Measurements from ENCODE around the gene HAO2. TPM values are rescaled to one million over a fixed set of nuclear protein-coding genes. Genes with fewer than 3 reads are reported as not detected.

The HAO2 gene
- total RNA-seq, 1 donor from 2014 or later = not detected

DNA sequence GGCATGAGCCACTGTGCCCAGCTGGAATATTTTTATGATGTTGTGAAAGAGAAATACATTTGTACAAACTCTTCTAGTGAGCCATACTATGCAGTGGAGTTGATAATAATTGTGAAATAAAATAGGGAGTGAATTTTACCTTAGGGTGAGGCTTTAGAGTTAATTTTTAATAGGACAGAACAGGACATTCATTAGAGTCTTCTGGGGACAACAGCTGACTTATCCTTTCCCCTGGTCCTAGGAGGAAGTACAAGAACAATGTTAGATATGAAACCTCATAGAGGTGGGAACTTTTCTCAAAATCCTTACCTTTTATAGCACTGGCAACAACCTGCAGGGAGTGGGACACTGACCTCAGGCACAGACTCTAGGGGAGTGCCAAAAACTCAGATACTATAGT, 21.9 kb downstream of the HAO2 start:
- Mint-ChIP-seq H3K36me3 (no peaks in the 10 kb centered on the region), H3K4me3 (no peak overlapping the region), H3K27ac (no peak overlapping the region), H3K9me3 (no peaks in the 10 kb centered on the region), H3K4me1 (no peaks in the 10 kb centered on the region), H3K27me3 (ENCODE audit: low read depth) (peaks cover 16% of the 10 kb centered on the region)
- no peak for DNase-seq (ENCODE audit: low spot score in 2 of 2, unreplicated experiment in 2 of 2)
- TF ChIP-seq, protein P1, sequence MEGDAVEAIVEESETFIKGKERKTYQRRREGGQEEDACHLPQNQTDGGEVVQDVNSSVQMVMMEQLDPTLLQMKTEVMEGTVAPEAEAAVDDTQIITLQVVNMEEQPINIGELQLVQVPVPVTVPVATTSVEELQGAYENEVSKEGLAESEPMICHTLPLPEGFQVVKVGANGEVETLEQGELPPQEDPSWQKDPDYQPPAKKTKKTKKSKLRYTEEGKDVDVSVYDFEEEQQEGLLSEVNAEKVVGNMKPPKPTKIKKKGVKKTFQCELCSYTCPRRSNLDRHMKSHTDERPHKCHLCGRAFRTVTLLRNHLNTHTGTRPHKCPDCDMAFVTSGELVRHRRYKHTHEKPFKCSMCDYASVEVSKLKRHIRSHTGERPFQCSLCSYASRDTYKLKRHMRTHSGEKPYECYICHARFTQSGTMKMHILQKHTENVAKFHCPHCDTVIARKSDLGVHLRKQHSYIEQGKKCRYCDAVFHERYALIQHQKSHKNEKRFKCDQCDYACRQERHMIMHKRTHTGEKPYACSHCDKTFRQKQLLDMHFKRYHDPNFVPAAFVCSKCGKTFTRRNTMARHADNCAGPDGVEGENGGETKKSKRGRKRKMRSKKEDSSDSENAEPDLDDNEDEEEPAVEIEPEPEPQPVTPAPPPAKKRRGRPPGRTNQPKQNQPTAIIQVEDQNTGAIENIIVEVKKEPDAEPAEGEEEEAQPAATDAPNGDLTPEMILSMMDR (IDR thresholded peaks at IDR 0.05; ENCODE audit: unreplicated experiment) = no peak

DNA sequence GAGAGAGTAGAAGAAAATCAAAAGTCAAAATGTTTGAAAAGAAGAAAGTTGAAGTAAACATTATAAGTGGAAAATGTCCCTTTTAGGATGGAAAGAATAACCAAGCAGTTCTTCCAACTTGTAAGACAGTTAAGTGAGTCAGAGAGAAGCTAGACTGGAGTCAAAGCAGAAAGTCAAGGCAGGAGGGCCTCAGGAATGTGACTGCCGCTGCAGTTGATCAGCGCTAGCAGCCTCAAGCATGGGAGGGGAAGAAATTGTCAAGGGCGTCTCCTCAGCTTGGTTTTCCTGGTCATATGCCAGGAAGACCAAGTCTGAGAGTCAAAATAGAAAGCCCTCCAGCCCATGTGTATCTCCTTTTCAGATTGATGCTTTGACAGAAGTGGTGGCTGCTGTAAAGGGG, 23.2 kb downstream of the HAO2 start:
- Mint-ChIP-seq H3K27ac (no peak overlapping the region), H3K27me3 (ENCODE audit: low read depth) (peaks cover 15% of the 10 kb centered on the region), H3K4me3 (no peak overlapping the region), H3K36me3 (no peaks in the 10 kb centered on the region), H3K9me3 (no peaks in the 10 kb centered on the region), H3K4me1 (no peaks in the 10 kb centered on the region)
- TF ChIP-seq, protein P1 (IDR thresholded peaks at IDR 0.05; ENCODE audit: unreplicated experiment) = no peak
- no peak for DNase-seq (ENCODE audit: low spot score in 2 of 2, unreplicated experiment in 2 of 2)

DNA sequence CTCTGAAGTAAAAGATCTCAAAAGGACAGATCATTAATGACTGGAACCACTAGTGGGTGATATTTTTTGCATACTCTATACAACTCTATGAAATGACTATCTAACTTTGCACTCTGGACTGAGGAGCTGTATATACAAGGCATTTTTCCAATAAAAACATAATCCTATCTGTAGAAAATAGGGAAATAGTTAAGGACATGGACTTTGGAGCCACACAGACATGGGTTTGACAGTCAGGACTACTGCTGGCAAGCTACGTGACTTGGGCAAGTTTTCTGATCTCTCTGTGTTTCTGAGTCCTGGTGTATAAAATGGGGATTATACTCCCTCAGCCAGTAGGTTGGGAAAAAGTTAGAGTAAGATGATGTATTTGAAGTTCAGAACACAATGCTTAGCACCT, 25.5 kb downstream of the HAO2 start:
- no peak for DNase-seq (ENCODE audit: low spot score in 2 of 2, unreplicated experiment in 2 of 2)
- Mint-ChIP-seq H3K27me3 (ENCODE audit: low read depth) (peaks cover 15% of the 10 kb centered on the region), H3K36me3 (no peaks in the 10 kb centered on the region), H3K4me1 (no peaks in the 10 kb centered on the region), H3K9me3 (no peaks in the 10 kb centered on the region), H3K4me3 (no peak overlapping the region), H3K27ac (no peak overlapping the region)
- TF ChIP-seq, protein P1 (IDR thresholded peaks at IDR 0.05; ENCODE audit: unreplicated experiment) = no peak

DNA sequence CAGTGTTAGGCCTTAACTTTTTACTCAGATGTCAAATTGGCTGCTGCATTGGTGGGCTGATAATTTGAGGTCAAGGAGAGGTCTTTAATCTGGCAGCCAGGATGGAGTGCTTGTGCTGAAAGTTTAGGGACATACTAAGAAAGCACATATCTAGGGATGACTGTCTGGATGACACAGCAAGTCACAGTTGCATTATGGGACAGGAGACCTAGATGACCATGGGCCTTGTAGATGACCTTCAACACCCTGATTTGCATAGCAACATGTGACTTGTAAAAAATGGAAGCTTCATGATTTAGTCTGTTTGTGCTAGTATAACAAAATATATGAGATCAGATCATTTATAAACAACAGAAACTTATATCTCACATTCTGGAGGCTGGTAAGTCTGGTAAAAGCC, 28.4 kb downstream of the HAO2 start:
- no peaks in the 10 kb centered on the region for H3K36me3 Mint-ChIP-seq

DNA sequence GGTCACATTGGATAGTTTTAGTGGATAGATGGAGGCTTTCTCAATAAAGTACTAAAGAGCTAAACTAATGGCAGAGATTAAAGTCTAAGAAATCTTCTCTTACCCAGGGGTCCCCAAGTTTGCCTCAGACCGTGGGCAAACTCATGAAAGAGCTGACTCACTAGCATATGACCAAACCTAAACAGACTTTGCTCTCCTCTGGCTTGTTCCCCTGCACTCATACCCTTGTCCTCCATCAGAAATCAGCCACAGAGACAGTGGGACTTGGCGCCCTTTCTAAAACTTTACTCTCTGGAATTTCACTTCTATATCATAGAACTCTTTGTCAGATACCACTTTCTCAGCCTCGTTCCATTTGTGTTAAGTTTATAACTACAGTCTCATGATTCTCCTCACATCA, 29.4 kb downstream of the HAO2 start:
- TF ChIP-seq, protein P1 (IDR thresholded peaks at IDR 0.05; ENCODE audit: unreplicated experiment) = no peak
- Mint-ChIP-seq H3K9me3 (peaks cover 3% of the 10 kb centered on the region), H3K4me1 (no peaks in the 10 kb centered on the region), H3K36me3 (no peaks in the 10 kb centered on the region), H3K4me3 (no peak overlapping the region), H3K27ac (no peak overlapping the region), H3K27me3 (ENCODE audit: low read depth) (peaks cover 19% of the 10 kb centered on the region)
- no peak for DNase-seq (ENCODE audit: low spot score in 2 of 2, unreplicated experiment in 2 of 2)

More for the DNA sequence above, 28.4 kb downstream of the HAO2 start:
- no peaks in the 10 kb centered on the region for H3K9me3 Mint-ChIP-seq
- no peak for DNase-seq (ENCODE audit: low spot score in 2 of 2, unreplicated experiment in 2 of 2)
- no peak overlapping the region for H3K4me3 Mint-ChIP-seq
- TF ChIP-seq, protein P1 (IDR thresholded peaks at IDR 0.05; ENCODE audit: unreplicated experiment) = no peak
- H3K27ac Mint-ChIP-seq = no peak overlapping the region
- no peaks in the 10 kb centered on the region for H3K4me1 Mint-ChIP-seq
- peaks cover 13% of the 10 kb centered on the region for H3K27me3 Mint-ChIP-seq (ENCODE audit: low read depth)

DNA sequence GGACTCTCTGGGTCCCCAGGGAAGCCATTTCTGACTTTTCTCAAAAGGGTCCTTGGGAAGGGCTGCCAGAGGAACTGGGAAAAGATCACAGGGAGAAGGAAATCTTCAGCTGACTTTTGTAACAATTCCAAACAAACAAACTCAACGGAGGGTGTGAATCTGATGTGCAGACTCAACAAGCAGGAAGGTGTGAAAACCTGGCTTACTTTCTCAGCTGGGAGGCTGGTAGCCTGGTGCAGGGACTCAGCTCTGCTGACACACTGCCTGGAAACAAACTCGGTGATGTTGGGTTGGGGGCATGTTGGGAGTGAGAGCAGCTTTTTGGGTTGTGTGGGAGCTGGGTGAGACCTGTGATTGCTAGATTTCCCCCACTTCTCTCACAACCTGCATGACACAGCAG, 36.2 kb downstream of the HAO2 start:
- Mint-ChIP-seq H3K9me3 (peaks cover 34% of the 10 kb centered on the region), H3K4me1 (no peaks in the 10 kb centered on the region), H3K36me3 (no peaks in the 10 kb centered on the region), H3K27me3 (ENCODE audit: low read depth) (peaks cover 11% of the 10 kb centered on the region), H3K4me3 (no peak overlapping the region), H3K27ac (no peak overlapping the region)
- TF ChIP-seq, protein P1 (IDR thresholded peaks at IDR 0.05; ENCODE audit: unreplicated experiment) = no peak
- DNase-seq (ENCODE audit: low spot score in 2 of 2, unreplicated experiment in 2 of 2) = no peak

All from mesothelial cell of epicardium (in vitro differentiated cells).